Testis (tissue), 5 donors: ENCODE results near the gene OTUD3. TPM values are rescaled to one million over a fixed set of nuclear protein-coding genes. Genes with fewer than 3 reads are reported as not detected.
A peak's percentile ranks its signal among the peaks of the same experiment; 100 is the strongest.

Experiments
- DNase-seq: peaks from one replicate; pipeline ENCODE4 v3.0.0-alpha.2; 2019
- H3K27ac ChIP-seq, 2 donors: fragments of 200-600 bp; sonication (generic); one replicate each; pipeline ENCODE4 v1.5.1; 2019
- H3K27me3 ChIP-seq: fragments of 200-600 bp; sonication (generic); one replicate; pipeline ENCODE4 v1.5.1; 2019
- H3K36me3 ChIP-seq: fragments of 200-600 bp; sonication (generic); one replicate; pipeline ENCODE4 v1.5.1; 2017; ENCODE audit warnings: low read depth; ENCODE audit errors: missing control alignments
- H3K4me1 ChIP-seq: fragments of 200-600 bp; sonication (generic); one replicate; pipeline ENCODE4 v1.5.1; 2019
- H3K4me3 ChIP-seq, 2 donors: fragments of 200-600 bp; sonication (generic); one replicate each; pipeline ENCODE4 v1.5.1; 2017 to 2019
- H3K9me3 ChIP-seq: fragments of 200-600 bp; sonication (generic); one replicate; pipeline ENCODE4 v1.5.1; 2017
- CTCF ChIP-seq, 3 experiments: fragments of 450-650 bp in 2 of 3; fragments of 200-600 bp in 1 of 3; sonication (generic) in 1 of 3; IDR thresholded peaks; one replicate each; pipeline ENCODE4 v1.5.1; 2016 to 2019; ENCODE audit warnings: antibody characterized with exemption in 3 of 3, mild to moderate bottlenecking in 2 of 3, moderate library complexity in 1 of 3
- POLR2A ChIP-seq: fragments of 450-650 bp; IDR thresholded peaks from one replicate; pipeline ENCODE4 v1.6.1; 2017; ENCODE audit warnings: antibody characterized with exemption, mild to moderate bottlenecking, moderate library complexity
- WGBS, 2 donors: methylation state at CpG; one replicate each; pipeline ENCODE4 v1.1.5; 2018; 5-methylcytosine and 5-hydroxymethylcytosine counted together
- intact Hi-C: fragments of 100-400 bp; cut with DNase I; formaldehyde crosslinking; loops from one replicate; pipeline ENCODE4 v1.15.1; 2023; ENCODE audit warnings: low total_unique reads
- long read RNA-seq, 2 donors: transcript quantifications; one replicate each; lab custom pipeline, GENCODE V29; 2026
- polyA plus RNA-seq: library from polyadenylated mRNA; stranded (reverse); fragments of 350-450 nt; fragmentation: Illumina TruSeq; extraction: RNeasy Lipid Tissue Mini Kit (QIAGEN cat#74804); gene quantifications from one replicate; pipeline ENCODE4 v1.2.3, GENCODE V29; 2014; ENCODE audit warnings: low read depth, low replicate concordance; ENCODE audit not compliant: insufficient read depth
- total RNA-seq, 2 donors: library from RNA; depleted of rRNA; stranded (reverse); fragments of >200 nt; gene quantifications; one replicate each; pipeline ENCODE4 v1.2.3, GENCODE V29; 2016

The OTUD3 gene
- total RNA-seq (10 to 100 TPM; 29.7 to 37.6 TPM), polyA plus RNA-seq (22.8 TPM)
- long read RNA-seq, donor 1, full-length matches to known transcripts: 2 of 2 reads
- long read RNA-seq, donor 1, partial matches to known transcripts: 0 of 2 reads
- long read RNA-seq, donor 1, other reads (novel, unspliced or antisense): 0 of 2 reads
- long read RNA-seq, donor 2: 0 reads

GRCh38 chr1:19882111-19883071 lies at the start of gene OTUD3:
TSS of gene OTUD3 (plus strand) at chr1:19882395. CDS start at chr1:19882514, 119 bp downstream.
- H3K9me3 ChIP-seq: no peaks in the 10 kb centered on the region
- H3K27me3 ChIP-seq: no peaks in the 10 kb centered on the region
- peak; percentile 97 for DNase-seq
- peaks cover 15% of the 10 kb centered on the region for H3K4me1 ChIP-seq
- 0 to 1% methylated on average over 27 to 68 of the region's 97 CpGs for WGBS, 2 donors
- H3K4me3 ChIP-seq: peak within 1 kb of the TSS; percentile 82 to 98
- H3K27ac ChIP-seq: peak within 1 kb of the TSS; percentile 85 to 93
- TF ChIP-seq CTCF (IDR thresholded peaks at IDR 0.05) (peak; percentile 87 to 99 (median 98)), POLR2A (peak; percentile 62)
- H3K36me3 ChIP-seq: no peaks in the 10 kb centered on the region
- intact Hi-C loops: no loop called here

GRCh38 chr1:19835578-19835977 lies 46.6 kb upstream of the OTUD3 start:
- intact Hi-C loops: no loop called here
- no peak for TF ChIP-seq POLR2A
- no peak for TF ChIP-seq CTCF (IDR thresholded peaks at IDR 0.05)
- Histone ChIP-seq H3K27me3 (no peaks in the 10 kb centered on the region), H3K27ac (no peak overlapping the region), H3K36me3 (no peaks in the 10 kb centered on the region), H3K9me3 (no peaks in the 10 kb centered on the region), H3K4me1 (no peaks in the 10 kb centered on the region), H3K4me3 (no peak overlapping the region)
- no peak for DNase-seq
- 93 to 95% methylated on average over 4 of the region's 4 CpGs for WGBS, 2 donors

- Histone ChIP-seq H3K9me3 (no peaks in the 10 kb centered on the region), H3K27ac (no peak overlapping the region), H3K4me1 (no peaks in the 10 kb centered on the region), H3K4me3 (no peak overlapping the region), H3K27me3 (no peaks in the 10 kb centered on the region), H3K36me3 (no peaks in the 10 kb centered on the region)
- DNase-seq: no peak
- intact Hi-C loops: no loop called here
- WGBS, 2 donors: 68 to 78% methylated on average over 2 of the region's 2 CpGs
- no peak for TF ChIP-seq POLR2A
- no peak for TF ChIP-seq CTCF (IDR thresholded peaks at IDR 0.05)
Measured at GRCh38 chr1:19837866-19838265, 44.3 kb upstream of the OTUD3 start.

- Histone ChIP-seq H3K4me3 (no peak overlapping the region), H3K27ac (no peak overlapping the region), H3K4me1 (peaks cover 7% of the 10 kb centered on the region), H3K9me3 (no peaks in the 10 kb centered on the region), H3K27me3 (no peaks in the 10 kb centered on the region), H3K36me3 (no peaks in the 10 kb centered on the region)
- DNase-seq: no peak
- intact Hi-C loops: no loop called here
- TF ChIP-seq POLR2A: no peak
Measured at GRCh38 chr1:19840228-19840627, 42.0 kb upstream of the OTUD3 start.

GRCh38 chr1:19844731-19845495 lies 37.3 kb upstream of the OTUD3 start:
- TF ChIP-seq POLR2A (no peak), CTCF (IDR thresholded peaks at IDR 0.05) (no peak)
- Histone ChIP-seq H3K4me1 (peaks cover 13% of the 10 kb centered on the region), H3K27ac (peak overlapping the region in 1 of 2 donors; percentile 52), H3K27me3 (no peaks in the 10 kb centered on the region), H3K36me3 (no peaks in the 10 kb centered on the region), H3K9me3 (no peaks in the 10 kb centered on the region), H3K4me3 (no peak overlapping the region)
- 21 to 34% methylated on average over 11 of the region's 11 CpGs for WGBS, 2 donors
- intact Hi-C loops: no loop called here
- peak; percentile 20 for DNase-seq
